Activated T-cell treated with anti-CD3 and anti-CD28 coated beads, Interleukin-2, amount 50 U/mL, for 24 hours (primary cell): ENCODE results near the gene CLDN34.

Source experiments
- DNase-seq: peaks from one replicate; pipeline ENCODE4 v3.0.0-alpha.2; 2020
- H3K27ac Mint-ChIP-seq: 2 replicates; pipeline ENCODE4 v1.8.0; 2020; ENCODE audit warnings: mild to moderate bottlenecking, mixed read lengths
- H3K27me3 Mint-ChIP-seq: 2 replicates; pipeline ENCODE4 v1.8.0; 2020; ENCODE audit warnings: mixed read lengths
- H3K36me3 Mint-ChIP-seq: 2 replicates; pipeline ENCODE4 v1.8.0; 2020; ENCODE audit warnings: low read depth, mixed read lengths
- H3K4me1 Mint-ChIP-seq: 2 replicates; pipeline ENCODE4 v1.8.0; 2020; ENCODE audit warnings: low read depth, mixed read lengths
- H3K4me3 Mint-ChIP-seq: 2 replicates; pipeline ENCODE4 v1.8.0; 2020; ENCODE audit warnings: mild to moderate bottlenecking, moderate library complexity, mixed read lengths
- H3K9me3 Mint-ChIP-seq: 2 replicates; pipeline ENCODE4 v1.8.0; 2020; ENCODE audit warnings: mixed read lengths

The CLDN34 gene

DNA sequence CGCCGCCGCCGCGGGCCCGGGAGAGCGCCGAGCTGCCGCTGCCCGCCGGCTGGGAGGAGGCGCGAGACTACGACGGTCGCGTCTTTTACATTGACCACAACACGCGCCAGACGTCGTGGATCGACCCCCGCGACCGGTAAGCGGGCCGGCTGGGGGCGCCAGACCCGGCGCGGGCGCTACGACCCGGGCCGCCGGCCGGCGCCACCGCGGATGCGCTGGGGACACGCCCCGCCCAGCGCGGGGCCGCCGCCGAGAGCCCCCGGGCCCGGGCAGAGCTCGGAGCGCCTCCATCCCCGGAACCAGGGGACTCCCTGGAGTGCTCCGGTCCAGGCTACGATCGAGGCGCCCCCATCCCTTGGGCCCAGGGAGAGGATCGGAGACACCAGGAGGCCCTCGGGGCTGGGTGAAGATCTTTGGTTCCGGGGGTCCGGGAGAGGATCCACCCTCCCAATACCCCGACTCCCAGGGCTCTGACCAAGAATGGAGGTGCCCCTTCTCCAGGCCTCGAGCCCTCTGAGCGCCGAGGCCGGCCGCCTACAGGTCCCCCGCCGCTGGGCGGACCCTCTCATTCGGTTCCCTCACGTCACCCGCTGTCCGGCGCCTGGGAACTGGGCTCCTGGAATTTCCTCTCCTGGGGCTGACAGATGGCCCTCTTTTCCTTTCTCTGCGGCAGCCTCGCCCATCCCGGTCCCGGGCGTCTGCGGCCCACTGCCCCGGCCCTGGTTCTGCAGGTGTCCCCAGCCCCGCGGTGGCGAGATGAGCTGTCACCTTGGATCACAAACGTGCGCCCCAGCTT is 48.8 kb downstream of the CLDN34 start:
- no peaks in the 10 kb centered on the region for H3K9me3 Mint-ChIP-seq
- H3K27me3 Mint-ChIP-seq = peaks cover 45% of the 10 kb centered on the region
- H3K4me3 Mint-ChIP-seq = peak overlapping the region; percentile 60
- DNase-seq = no peak
- no peaks in the 10 kb centered on the region for H3K36me3 Mint-ChIP-seq
- H3K27ac Mint-ChIP-seq = peak overlapping the region; percentile 56
- peaks cover 39% of the 10 kb centered on the region for H3K4me1 Mint-ChIP-seq

DNA sequence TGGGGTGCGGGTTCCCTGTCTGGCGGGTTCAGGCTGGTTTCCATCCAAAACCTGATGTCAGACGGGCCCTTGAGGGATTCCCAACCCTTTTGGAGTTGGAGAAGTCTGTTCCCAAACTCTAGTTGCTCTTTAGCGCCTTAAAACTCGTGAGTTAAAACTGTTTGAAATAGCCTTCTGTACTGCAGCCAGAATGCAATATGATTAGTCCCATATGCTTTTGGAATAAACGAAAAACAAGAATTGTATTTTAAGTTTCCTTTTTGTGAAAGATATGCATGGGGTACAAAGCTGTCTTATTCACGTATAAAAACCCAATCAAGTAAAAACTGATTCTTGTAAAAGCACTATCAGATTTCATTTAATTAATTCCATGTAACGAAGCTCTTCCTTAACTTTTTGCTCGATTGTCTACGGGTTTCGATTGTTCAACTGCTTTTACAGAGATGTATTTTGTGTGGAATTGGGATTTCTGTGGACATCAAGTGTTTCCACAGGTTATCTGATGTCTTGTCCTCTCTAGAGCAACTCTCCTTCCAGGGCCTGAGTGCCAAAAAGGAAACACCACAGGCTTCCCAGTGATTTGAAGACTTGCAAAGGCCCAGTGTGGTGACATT is 49.5 kb downstream of the CLDN34 start:
- no peak for DNase-seq
- Mint-ChIP-seq H3K9me3 (no peaks in the 10 kb centered on the region), H3K27me3 (peaks cover 40% of the 10 kb centered on the region), H3K27ac (peak overlapping the region; percentile 56), H3K4me1 (peaks cover 34% of the 10 kb centered on the region), H3K36me3 (no peaks in the 10 kb centered on the region), H3K4me3 (peak overlapping the region; percentile 60)

DNA sequence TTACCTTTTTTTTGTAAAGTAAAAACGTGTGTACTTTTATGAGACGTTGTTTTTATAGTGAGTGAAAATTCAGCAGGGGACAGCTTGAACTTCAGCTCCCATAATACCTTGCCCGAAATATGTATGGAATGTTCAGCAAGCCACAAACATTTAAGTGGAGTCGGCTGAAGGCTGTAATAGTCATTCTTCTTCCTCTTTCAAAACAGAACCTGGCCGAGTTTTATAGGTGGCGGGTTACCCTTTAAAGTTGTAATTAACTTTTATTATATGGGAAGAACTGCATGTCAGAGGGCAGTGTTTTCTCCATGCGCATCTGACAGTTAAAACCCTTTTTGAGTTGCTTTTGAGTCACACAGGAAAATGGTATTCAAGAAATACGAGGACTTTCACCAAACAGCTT is 50.7 kb downstream of the CLDN34 start:
- H3K27ac Mint-ChIP-seq = no peak overlapping the region
- H3K4me3 Mint-ChIP-seq = no peak overlapping the region
- DNase-seq = no peak
- H3K4me1 Mint-ChIP-seq = peaks cover 23% of the 10 kb centered on the region
- no peaks in the 10 kb centered on the region for H3K9me3 Mint-ChIP-seq
- H3K36me3 Mint-ChIP-seq = no peaks in the 10 kb centered on the region
- H3K27me3 Mint-ChIP-seq = peaks cover 29% of the 10 kb centered on the region
